Keratinocyte (primary cell): ENCODE measurements around the gene SMURF1. TPM values are rescaled to one million over a fixed set of nuclear protein-coding genes. Genes with fewer than 3 reads are reported as not detected.

Source experiments
- DNase-seq: peaks from one replicate; pipeline ENCODE4 v3.0.0-alpha.2; 2011; ENCODE audit warnings: low read depth, missing footprints, low spot score
- FAIRE-seq: peaks from 2 replicates; lab custom pipeline; 2011; peaks lifted over from hg19 to GRCh38; lab: Jason Lieb, UNC
- H2AFZ ChIP-seq: 2 replicates; pipeline ENCODE4 v1.6.0; 2012; ENCODE audit warnings: low read length, control low read depth, inconsistent platforms; ENCODE audit not compliant: control insufficient read depth
- H3K27ac ChIP-seq: 2 replicates; pipeline ENCODE4 v1.5.1; 2011; ENCODE audit warnings: low read length; ENCODE audit not compliant: control insufficient read depth, insufficient read depth
- H3K27me3 ChIP-seq: 3 replicates; pipeline ENCODE4 v1.6.0; 2011; ENCODE audit warnings: low read length; ENCODE audit not compliant: control insufficient read depth, insufficient read depth; ENCODE audit errors: extremely low read depth
- H3K36me3 ChIP-seq, 2 experiments: 2 replicates in 1 of 2; 3 replicates in 1 of 2; pipeline ENCODE4 v1.5.1; 2011; ENCODE audit warnings: low read length in 2 of 2, mild to moderate bottlenecking in 1 of 2; ENCODE audit not compliant: control insufficient read depth in 2 of 2, insufficient read depth in 2 of 2; ENCODE audit errors: extremely low read depth in 1 of 2
- H3K4me1 ChIP-seq: 3 replicates; pipeline ENCODE4 v1.5.1; 2011; ENCODE audit warnings: low read length; ENCODE audit not compliant: control insufficient read depth, insufficient read depth; ENCODE audit errors: extremely low read depth
- H3K4me2 ChIP-seq: 3 replicates; pipeline ENCODE4 v1.6.0; 2011; ENCODE audit warnings: low read depth, low read length; ENCODE audit not compliant: control insufficient read depth, insufficient read depth; ENCODE audit errors: extremely low read depth
- H3K4me3 ChIP-seq, 3 experiments: fragments of 200-600 bp in 1 of 3; sonication (generic) in 1 of 3; 2 replicates in 2 of 3; 3 replicates in 1 of 3; pipeline ENCODE4 v1.5.1; 2011 to 2016; ENCODE audit warnings: low read length in 3 of 3, mild to moderate bottlenecking in 3 of 3, control low read depth in 2 of 3, inconsistent platforms in 1 of 3, low read depth in 1 of 3, mixed read lengths in 1 of 3, mixed run types in 1 of 3, moderate library complexity in 1 of 3; ENCODE audit not compliant: control insufficient read depth in 2 of 3, insufficient read depth in 2 of 3; ENCODE audit errors: extremely low read depth in 1 of 3
- H3K79me2 ChIP-seq: 2 replicates; pipeline ENCODE4 v1.6.0; 2012; ENCODE audit warnings: low read length; ENCODE audit not compliant: control insufficient read depth, insufficient read depth
- H3K9ac ChIP-seq: 3 replicates; pipeline ENCODE4 v1.6.0; 2011; ENCODE audit warnings: low read length; ENCODE audit not compliant: control insufficient read depth, insufficient read depth; ENCODE audit errors: extremely low read depth
- H3K9me1 ChIP-seq: 3 replicates; pipeline ENCODE4 v1.6.0; 2011; ENCODE audit warnings: low read length; ENCODE audit not compliant: control insufficient read depth, insufficient read depth; ENCODE audit errors: extremely low read depth
- H3K9me3 ChIP-seq: 2 replicates; pipeline ENCODE4 v1.5.1; 2012; ENCODE audit warnings: low read depth, low read length; ENCODE audit not compliant: control insufficient read depth
- H4K20me1 ChIP-seq: 3 replicates; pipeline ENCODE4 v1.6.0; 2011; ENCODE audit warnings: low read length; ENCODE audit not compliant: control insufficient read depth, insufficient read depth; ENCODE audit errors: extremely low read depth
- EZH2 ChIP-seq: IDR thresholded peaks from one replicate; pipeline ENCODE4 v1.6.1; 2012; ENCODE audit warnings: inconsistent platforms, mild to moderate bottlenecking, low read length, moderate library complexity
- dilution Hi-C: fragments of 300-500 bp; cut with MboI; formaldehyde crosslinking; loops from one replicate; pipeline ENCODE4 v1.7.0; 2020; ENCODE audit warnings: low sequenced_read_pairs; ENCODE audit not compliant: extremely low pct_ligation_motif_present
- polyA plus RNA-seq, 5 experiments: library from polyadenylated mRNA; depleted of rRNA in 3 of 5; stranded (reverse) in 3 of 5; stranded (forward) in 1 of 5; unstranded in 1 of 5; fragments of >200 nt; gene quantifications; 1 replicate in 1 of 5; 2 replicates in 3 of 5; 3 replicates in 1 of 5; pipeline versions ENCODE4 v1.2.1 to v1.2.3, GENCODE V29; 2011 to 2012; ENCODE audit warnings: missing spikeins in 2 of 5, low read depth in 1 of 5, low replicate concordance in 1 of 5
- TF ChIP-seq, protein P1 (sequence below), 3 experiments: IDR thresholded peaks in 1 of 3; conservative IDR thresholded peaks in 1 of 3; optimal IDR thresholded peaks in 1 of 3; 2 replicates in 2 of 3; 3 replicates in 1 of 3; pipeline versions ENCODE3 to v1.5.1; 2011; ENCODE audit warnings: low read length in 3 of 3, mild to moderate bottlenecking in 3 of 3, moderate library complexity in 2 of 3, control low read depth in 1 of 3, inconsistent platforms in 1 of 3; ENCODE audit not compliant: insufficient read depth in 2 of 3; ENCODE audit errors: extremely low read depth in 1 of 3

Gene SMURF1
- polyA plus RNA-seq, 1 donor (not counting 4 experiments of a cell fraction or from before 2014, with no cell fraction given), result 22.2 TPM

DNA sequence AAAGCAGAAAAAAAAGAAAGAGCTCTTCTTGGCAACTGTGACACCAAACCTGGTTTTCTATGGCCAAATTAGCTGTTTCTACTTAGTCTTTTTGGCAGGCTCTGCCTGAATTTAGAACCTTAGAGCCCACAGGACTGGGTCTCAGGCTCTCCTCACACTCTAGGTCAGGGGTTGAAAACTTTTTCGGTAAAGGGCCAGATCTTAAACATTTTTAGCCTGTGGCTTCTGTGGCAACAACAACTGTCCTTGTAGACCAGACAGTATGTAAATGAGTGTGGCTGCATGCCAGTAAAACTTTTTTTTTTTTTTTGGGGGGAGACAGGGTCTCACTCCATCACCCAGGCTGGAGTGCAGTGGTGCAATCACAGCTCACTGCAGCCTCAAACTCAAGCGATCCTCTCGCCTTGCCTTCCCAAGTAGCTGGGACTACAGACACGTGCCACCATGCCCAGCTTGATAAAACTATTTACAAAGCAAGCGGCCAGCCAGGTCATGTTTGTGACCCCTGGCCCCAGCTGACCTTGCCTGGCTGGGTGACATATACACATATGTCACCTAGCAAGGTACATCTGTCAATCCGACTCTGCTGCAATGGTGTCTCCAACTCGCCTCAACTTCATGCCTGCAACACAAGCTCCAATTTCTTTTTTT is 46.6 kb upstream of the SMURF1 start:
- H3K4me2 ChIP-seq, result no peak overlapping the region
- H3K36me3 ChIP-seq, result no peaks in the 10 kb centered on the region
- no peaks in the 10 kb centered on the region for H3K9me1 ChIP-seq
- H3K4me1 ChIP-seq, result peaks cover 14% of the 10 kb centered on the region
- no peaks in the 10 kb centered on the region for H3K79me2 ChIP-seq
- no peaks in the 10 kb centered on the region for H4K20me1 ChIP-seq
- dilution Hi-C loops, result no loop called here
- H3K9me3 ChIP-seq, result no peaks in the 10 kb centered on the region
- no peak for FAIRE-seq
- DNase-seq, result no peak
- TF ChIP-seq, protein P1, sequence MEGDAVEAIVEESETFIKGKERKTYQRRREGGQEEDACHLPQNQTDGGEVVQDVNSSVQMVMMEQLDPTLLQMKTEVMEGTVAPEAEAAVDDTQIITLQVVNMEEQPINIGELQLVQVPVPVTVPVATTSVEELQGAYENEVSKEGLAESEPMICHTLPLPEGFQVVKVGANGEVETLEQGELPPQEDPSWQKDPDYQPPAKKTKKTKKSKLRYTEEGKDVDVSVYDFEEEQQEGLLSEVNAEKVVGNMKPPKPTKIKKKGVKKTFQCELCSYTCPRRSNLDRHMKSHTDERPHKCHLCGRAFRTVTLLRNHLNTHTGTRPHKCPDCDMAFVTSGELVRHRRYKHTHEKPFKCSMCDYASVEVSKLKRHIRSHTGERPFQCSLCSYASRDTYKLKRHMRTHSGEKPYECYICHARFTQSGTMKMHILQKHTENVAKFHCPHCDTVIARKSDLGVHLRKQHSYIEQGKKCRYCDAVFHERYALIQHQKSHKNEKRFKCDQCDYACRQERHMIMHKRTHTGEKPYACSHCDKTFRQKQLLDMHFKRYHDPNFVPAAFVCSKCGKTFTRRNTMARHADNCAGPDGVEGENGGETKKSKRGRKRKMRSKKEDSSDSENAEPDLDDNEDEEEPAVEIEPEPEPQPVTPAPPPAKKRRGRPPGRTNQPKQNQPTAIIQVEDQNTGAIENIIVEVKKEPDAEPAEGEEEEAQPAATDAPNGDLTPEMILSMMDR (optimal IDR thresholded peaks at IDR 0.05 in 1 of 3, IDR thresholded peaks at IDR 0.05 in 1 of 3, conservative IDR thresholded peaks at IDR 0.05 in 1 of 3; ENCODE audit: extremely low read depth in 1 of 3, insufficient read depth in 2 of 3, low read length in 3 of 3), result no peak
- no peak for TF ChIP-seq EZH2
- no peak overlapping the region for H3K9ac ChIP-seq
- no peak overlapping the region for H3K27ac ChIP-seq
- H2AFZ ChIP-seq, result no peak overlapping the region
- H3K27me3 ChIP-seq, result no peaks in the 10 kb centered on the region
- H3K4me3 ChIP-seq, result no peak overlapping the region

DNA sequence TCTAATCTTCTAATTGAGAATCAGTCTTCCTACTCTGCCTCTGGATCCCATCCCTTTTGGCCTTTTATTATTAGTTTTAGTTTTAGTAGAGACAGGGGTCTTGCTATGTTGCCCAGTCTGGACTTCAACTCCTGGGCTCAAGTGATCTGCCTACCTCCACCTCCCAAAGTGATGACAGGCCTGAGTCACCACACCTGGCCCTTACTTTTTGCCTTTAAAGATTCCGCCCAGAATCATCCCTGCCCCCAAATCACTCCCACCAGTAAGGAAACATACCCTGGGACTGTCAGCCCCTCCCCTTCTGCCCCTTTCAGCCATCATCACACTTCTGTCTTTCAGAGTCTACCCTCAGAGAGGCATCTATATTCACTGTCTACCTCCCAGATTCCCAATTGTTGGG is 45.3 kb upstream of the SMURF1 start:
- Histone ChIP-seq H3K9ac (no peak overlapping the region), H3K4me2 (no peak overlapping the region), H3K9me1 (no peaks in the 10 kb centered on the region), H2AFZ (no peak overlapping the region), H3K9me3 (no peaks in the 10 kb centered on the region), H3K79me2 (no peaks in the 10 kb centered on the region), H3K4me3 (no peak overlapping the region), H3K4me1 (peaks cover 11% of the 10 kb centered on the region), H3K27me3 (no peaks in the 10 kb centered on the region), H3K36me3 (no peaks in the 10 kb centered on the region), H3K27ac (no peak overlapping the region), H4K20me1 (no peaks in the 10 kb centered on the region)
- no peak for FAIRE-seq
- DNase-seq, result no peak
- dilution Hi-C loops, result no loop called here
- no peak for TF ChIP-seq EZH2
- TF ChIP-seq, protein P1 (optimal IDR thresholded peaks at IDR 0.05 in 1 of 3, IDR thresholded peaks at IDR 0.05 in 1 of 3, conservative IDR thresholded peaks at IDR 0.05 in 1 of 3; ENCODE audit: extremely low read depth in 1 of 3, insufficient read depth in 2 of 3, low read length in 3 of 3), result no peak
